B cell (primary cell): ENCODE measurements around the gene CSMD2. TPM values are rescaled to one million over a fixed set of nuclear protein-coding genes. Genes with fewer than 3 reads are reported as not detected.

Experiments
- ATAC-seq: fragments of 200-7000 bp; cut with Tn5 transposase; one replicate; pipeline ENCODE4 v1.10.0; 2021; ENCODE audit warnings: low read depth, mild to moderate bottlenecking, moderate number of reproducible peaks, moderate library complexity
- CTCF ChIA-PET: fragments of 350-600 bp; sonication (Branson Sonifier 250); formaldehyde crosslinking; loops from one replicate; lab custom pipeline; 2021; ENCODE audit warnings: antibody characterized with exemption, inconsistent platforms; lab: Charles Lee
- POLR2A ChIA-PET: fragments of 350-600 bp; sonication (Branson Sonifier 250); formaldehyde crosslinking; loops from one replicate; lab custom pipeline; 2021; ENCODE audit warnings: antibody characterized with exemption; lab: Charles Lee
- DNase-seq: peaks from one replicate; pipeline ENCODE4 v3.0.0; 2013
- H2AFZ ChIP-seq: 2 replicates; pipeline ENCODE4 v1.6.1; 2012; ENCODE audit warnings: mild to moderate bottlenecking, low read depth, low read length; ENCODE audit not compliant: insufficient read depth, poor library complexity, severe bottlenecking
- H3K27ac ChIP-seq, 2 donors: 1 replicate in 1 of 2; 2 replicates in 1 of 2; pipeline ENCODE4 v1.5.1; 2012 to 2013; ENCODE audit warnings: low read length in 2 of 2, mild to moderate bottlenecking in 2 of 2, moderate library complexity in 1 of 2
- H3K27me3 ChIP-seq, 4 experiments: fragments of 200-600 bp in 1 of 4; sonication (generic) in 1 of 4; replicated peaks in 1 of 4; 1 replicate in 2 of 4; 2 replicates in 2 of 4; pipeline versions ENCODE4 v1.6.1 to v1.7.0; 2013 to 2016; ENCODE audit warnings: low read length in 3 of 4, mild to moderate bottlenecking in 2 of 4, mixed read lengths in 1 of 4, moderate library complexity in 1 of 4; ENCODE audit not compliant: insufficient read depth in 4 of 4, control insufficient read depth in 3 of 4; ENCODE audit errors: control extremely low read depth in 1 of 4
- H3K36me3 ChIP-seq, 2 experiments: replicated peaks in 1 of 2; 1 replicate in 1 of 2; 2 replicates in 1 of 2; pipeline versions ENCODE4 v1.6.1 to v1.7.1; 2013; ENCODE audit warnings: low read length in 1 of 2; ENCODE audit not compliant: insufficient read depth in 2 of 2, control insufficient read depth in 1 of 2; ENCODE audit errors: control extremely low read depth in 1 of 2, extremely low read depth in 1 of 2
- H3K4me1 ChIP-seq, 2 donors: fragments of 200-600 bp in 1 of 2; sonication (generic) in 1 of 2; 1 replicate in 1 of 2; 2 replicates in 1 of 2; pipeline versions ENCODE4 v1.5.1 to v1.6.1; 2013 to 2017; ENCODE audit warnings: low read length in 2 of 2; ENCODE audit not compliant: control insufficient read depth in 2 of 2, insufficient read depth in 2 of 2
- H3K4me2 ChIP-seq: replicated peaks from 2 replicates; pipeline ENCODE3; 2012; ENCODE audit warnings: mild to moderate bottlenecking, low read depth, low read length; ENCODE audit not compliant: poor library complexity, severe bottlenecking
- H3K4me3 ChIP-seq, 5 experiments: fragments of 200-600 bp in 1 of 5; sonication (generic) in 1 of 5; 1 replicate in 3 of 5; 2 replicates in 2 of 5; pipeline versions ENCODE4 v1.5.1 to v1.7.0; 2011 to 2016; ENCODE audit warnings: low read length in 4 of 5, mild to moderate bottlenecking in 4 of 5, low read depth in 2 of 5, control low read depth in 1 of 5, moderate library complexity in 1 of 5; ENCODE audit not compliant: insufficient read depth in 1 of 5; ENCODE audit errors: control extremely low read depth in 1 of 5, extremely low read depth in 1 of 5
- H3K79me2 ChIP-seq: fragments of 200-600 bp; sonication (generic); one replicate; pipeline ENCODE4 v1.6.0; 2016; ENCODE audit warnings: low read length; ENCODE audit not compliant: control insufficient read depth, insufficient read depth
- H3K9ac ChIP-seq: fragments of 200-600 bp; sonication (generic); 2 replicates; pipeline ENCODE4 v1.6.1; 2017; ENCODE audit warnings: mild to moderate bottlenecking, low read length, moderate library complexity
- H3K9me3 ChIP-seq, 3 donors: one replicate each; pipeline versions ENCODE4 v1.6.1 to v1.7.1; 2013; ENCODE audit warnings: low read length in 2 of 3; ENCODE audit not compliant: control insufficient read depth in 2 of 3, insufficient read depth in 1 of 3; ENCODE audit errors: control extremely low read depth in 1 of 3
- H4K20me1 ChIP-seq: 2 replicates; pipeline ENCODE4 v1.6.0; 2012; ENCODE audit warnings: mild to moderate bottlenecking, low read length; ENCODE audit not compliant: insufficient read depth, control insufficient read depth, poor library complexity, severe bottlenecking
- H3K27ac Mint-ChIP-seq: one replicate; pipeline ENCODE4 v1.8.0; 2021; ENCODE audit warnings: mixed read lengths
- H3K27me3 Mint-ChIP-seq: one replicate; pipeline ENCODE4 v1.8.0; 2021; ENCODE audit warnings: mixed read lengths
- H3K4me1 Mint-ChIP-seq: one replicate; pipeline ENCODE4 v1.8.0; 2021; ENCODE audit warnings: mixed read lengths
- H3K4me3 Mint-ChIP-seq: one replicate; pipeline ENCODE4 v1.8.0; 2021; ENCODE audit warnings: mixed read lengths
- H3K9me3 Mint-ChIP-seq: one replicate; pipeline ENCODE4 v1.8.0; 2022; ENCODE audit warnings: mixed read lengths; ENCODE audit not compliant: insufficient read depth
- CTCF ChIP-seq: fragments of 200-600 bp; IDR thresholded peaks from one replicate; pipeline ENCODE4 v1.8.0; 2022; ENCODE audit warnings: antibody characterized with exemption, mild to moderate bottlenecking
- EZH2 ChIP-seq: IDR thresholded peaks from 2 replicates; pipeline ENCODE4 v1.6.1; 2012; ENCODE audit warnings: borderline replicate concordance, low read depth, mild to moderate bottlenecking, moderate library complexity, low read length; ENCODE audit not compliant: insufficient read depth, poor library complexity, severe bottlenecking
- WGBS: methylation state at CpG from one replicate; pipeline ENCODE4 v1.1.5; 2013; ENCODE audit warnings: missing lambda C conversion rate; ENCODE audit not compliant: insufficient coverage; 5-methylcytosine and 5-hydroxymethylcytosine counted together
- intact Hi-C: fragments of 100-400 bp; cut with micrococcal nuclease; formaldehyde crosslinking; loops from one replicate; pipeline ENCODE4 v1.10.0; 2022
- polyA plus RNA-seq: library from polyadenylated mRNA; depleted of rRNA; stranded (reverse); fragments of >200 nt; gene quantifications from 2 replicates; pipeline ENCODE4 v1.2.3, GENCODE V29; 2012
- total RNA-seq, 2 donors: library from RNA; stranded (reverse); fragments of 120-200 nt in 1 of 2; gene quantifications; 1 replicate in 1 of 2; 2 replicates in 1 of 2; pipeline versions ENCODE4 v1.2.3 to v1.2.4, GENCODE V29; 2013 to 2022

Gene CSMD2
- total and polyA plus RNA-seq, 2 donors (not counting 1 experiment from before 2014, with no cell fraction given) = not detected

GRCh38 chr1:33623811-33624210 lies 541.2 kb downstream of the CSMD2 start:
- POLR2A ChIA-PET = no interaction called here
- intact Hi-C loops = no loop called here
- Mint-ChIP-seq H3K27ac (no peak overlapping the region), H3K27me3 (peaks cover 31% of the 10 kb centered on the region), H3K4me1 (no peaks in the 10 kb centered on the region), H3K9me3 (no peaks in the 10 kb centered on the region), H3K4me3 (no peak overlapping the region)
- CTCF ChIA-PET = interaction anchor here (1.9 kb wide), 1 partner anchor 9 kb away, joined by 9 read pairs; no protein-coding TSS in a partner anchor
- H2AFZ ChIP-seq = no peak overlapping the region
- 82% methylated on average over 3 of the region's 4 CpGs for WGBS
- H3K27ac ChIP-seq = no peak overlapping the region
- H3K4me2 ChIP-seq = no peak overlapping the region
- no peak for TF ChIP-seq EZH2
- TF ChIP-seq CTCF = no peak
- peaks cover 0 to 7% (median 0%) of the 10 kb centered on the region in 3 donors for H3K9me3 ChIP-seq
- no peak overlapping the region for H3K4me3 ChIP-seq
- H3K4me1 ChIP-seq = no peaks in the 10 kb centered on the region
- H3K27me3 ChIP-seq = peaks cover 0 to 5% (median 2%) of the 10 kb centered on the region in 4 experiments
- no peaks in the 10 kb centered on the region for H3K36me3 ChIP-seq
- H4K20me1 ChIP-seq = no peaks in the 10 kb centered on the region
- H3K9ac ChIP-seq = no peak overlapping the region
- H3K79me2 ChIP-seq = no peaks in the 10 kb centered on the region
- no peak for ATAC-seq
- no peak for DNase-seq

DNA sequence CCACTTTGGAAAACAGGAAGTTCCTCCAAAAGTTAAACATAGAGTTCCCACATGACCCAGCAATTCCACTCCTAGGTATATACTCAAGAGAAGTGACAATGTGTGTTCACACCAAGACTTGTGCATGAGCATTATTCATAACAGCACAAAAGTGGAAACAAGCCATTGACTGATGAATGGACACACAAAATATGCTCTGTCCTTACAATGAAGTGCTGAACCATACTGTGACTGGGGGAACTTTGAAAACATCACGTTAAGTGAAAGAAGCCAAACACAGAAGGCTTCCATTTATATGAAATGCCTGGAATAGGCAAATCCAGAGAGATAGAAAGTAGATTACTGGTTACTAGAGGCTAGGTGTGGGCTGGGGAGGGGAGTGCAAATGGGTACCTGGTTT lies 542.3 kb downstream of the CSMD2 start:
- H2AFZ ChIP-seq = no peak overlapping the region
- H3K4me3 Mint-ChIP-seq = no peak overlapping the region
- ATAC-seq (no peak), DNase-seq (no peak)
- no peaks in the 10 kb centered on the region for H4K20me1 ChIP-seq
- intact Hi-C loops = no loop called here
- POLR2A ChIA-PET = no interaction called here
- no peaks in the 10 kb centered on the region for H3K4me1 ChIP-seq
- TF ChIP-seq EZH2 = no peak
- no peaks in the 10 kb centered on the region for H3K9me3 Mint-ChIP-seq
- no peak overlapping the region for H3K9ac ChIP-seq
- CTCF ChIA-PET = interaction anchor here (1.9 kb wide), 1 partner anchor 10 kb away, joined by 9 read pairs; no protein-coding TSS in a partner anchor
- 93% methylated on average over 1 of the region's 1 CpG for WGBS
- no peak overlapping the region for H3K27ac Mint-ChIP-seq
- H3K4me2 ChIP-seq = no peak overlapping the region
- no peaks in the 10 kb centered on the region for H3K79me2 ChIP-seq
- H3K27ac ChIP-seq = no peak overlapping the region
- no peaks in the 10 kb centered on the region for H3K4me1 Mint-ChIP-seq
- peaks cover 31% of the 10 kb centered on the region for H3K27me3 Mint-ChIP-seq
- no peak overlapping the region for H3K4me3 ChIP-seq
- H3K9me3 ChIP-seq = peaks cover 0 to 7% (median 0%) of the 10 kb centered on the region in 3 donors
- peaks cover 0 to 5% (median 2%) of the 10 kb centered on the region in 4 experiments for H3K27me3 ChIP-seq
- H3K36me3 ChIP-seq = no peaks in the 10 kb centered on the region
